GM12801 (cell line): Measurements from ENCODE around the gene TIGD2.

Experiments
- TF ChIP-seq, protein P1 (sequence below): IDR thresholded peaks from one replicate; pipeline ENCODE4 v1.5.1; 2011; ENCODE audit warnings: control low read depth; ENCODE audit not compliant: insufficient read length; ENCODE audit errors: extremely low read depth

The TIGD2 gene

DNA sequence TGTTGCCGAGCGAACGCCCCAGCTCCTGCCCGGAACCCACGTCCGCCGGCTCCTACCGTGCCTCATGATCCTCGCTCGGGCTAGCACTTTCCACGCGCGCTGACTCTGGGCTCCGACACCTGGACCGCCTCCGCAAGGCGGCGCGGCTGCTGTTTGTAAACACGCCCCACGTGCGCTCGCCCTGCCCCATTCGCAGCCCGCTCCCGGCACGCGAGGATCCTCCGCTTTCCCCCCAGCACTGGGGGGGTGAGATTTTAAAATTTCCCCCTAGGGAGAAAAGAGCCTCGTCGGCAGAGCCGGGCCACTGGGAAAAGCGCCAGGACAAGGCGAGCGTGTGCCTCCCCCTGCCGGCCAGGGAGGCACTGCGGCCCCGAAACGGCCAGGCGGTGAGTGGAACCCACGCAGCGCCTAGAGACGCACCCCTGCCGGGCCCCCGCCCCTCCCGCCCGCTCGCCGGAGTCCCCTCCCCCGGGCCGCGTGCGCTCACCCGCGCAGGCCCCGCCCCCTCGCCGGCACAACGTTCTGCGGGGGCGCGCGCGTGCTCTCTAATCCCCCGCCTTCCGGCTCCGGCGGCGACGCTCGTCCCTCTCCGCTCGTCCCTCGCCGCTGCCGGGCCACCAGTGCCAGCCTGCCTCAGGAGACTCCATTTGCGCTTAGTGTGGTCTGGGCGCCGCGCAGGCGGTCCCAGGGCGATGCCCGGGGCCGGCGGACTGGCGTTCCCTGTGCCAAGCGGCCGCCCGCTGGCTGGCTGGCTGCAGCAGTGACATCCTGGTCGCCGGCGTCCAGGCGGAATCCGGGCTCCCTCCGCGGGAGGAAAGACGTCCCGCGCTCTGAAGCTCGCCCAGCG lies at the start of gene TIGD2:
Gene TIGD2 (plus strand): TSS at position 548 of the 847 bp plus-strand sequence. CDS start 1,442 bp downstream, outside the sequence.
- TF ChIP-seq, protein P1, sequence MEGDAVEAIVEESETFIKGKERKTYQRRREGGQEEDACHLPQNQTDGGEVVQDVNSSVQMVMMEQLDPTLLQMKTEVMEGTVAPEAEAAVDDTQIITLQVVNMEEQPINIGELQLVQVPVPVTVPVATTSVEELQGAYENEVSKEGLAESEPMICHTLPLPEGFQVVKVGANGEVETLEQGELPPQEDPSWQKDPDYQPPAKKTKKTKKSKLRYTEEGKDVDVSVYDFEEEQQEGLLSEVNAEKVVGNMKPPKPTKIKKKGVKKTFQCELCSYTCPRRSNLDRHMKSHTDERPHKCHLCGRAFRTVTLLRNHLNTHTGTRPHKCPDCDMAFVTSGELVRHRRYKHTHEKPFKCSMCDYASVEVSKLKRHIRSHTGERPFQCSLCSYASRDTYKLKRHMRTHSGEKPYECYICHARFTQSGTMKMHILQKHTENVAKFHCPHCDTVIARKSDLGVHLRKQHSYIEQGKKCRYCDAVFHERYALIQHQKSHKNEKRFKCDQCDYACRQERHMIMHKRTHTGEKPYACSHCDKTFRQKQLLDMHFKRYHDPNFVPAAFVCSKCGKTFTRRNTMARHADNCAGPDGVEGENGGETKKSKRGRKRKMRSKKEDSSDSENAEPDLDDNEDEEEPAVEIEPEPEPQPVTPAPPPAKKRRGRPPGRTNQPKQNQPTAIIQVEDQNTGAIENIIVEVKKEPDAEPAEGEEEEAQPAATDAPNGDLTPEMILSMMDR = no peak

DNA sequence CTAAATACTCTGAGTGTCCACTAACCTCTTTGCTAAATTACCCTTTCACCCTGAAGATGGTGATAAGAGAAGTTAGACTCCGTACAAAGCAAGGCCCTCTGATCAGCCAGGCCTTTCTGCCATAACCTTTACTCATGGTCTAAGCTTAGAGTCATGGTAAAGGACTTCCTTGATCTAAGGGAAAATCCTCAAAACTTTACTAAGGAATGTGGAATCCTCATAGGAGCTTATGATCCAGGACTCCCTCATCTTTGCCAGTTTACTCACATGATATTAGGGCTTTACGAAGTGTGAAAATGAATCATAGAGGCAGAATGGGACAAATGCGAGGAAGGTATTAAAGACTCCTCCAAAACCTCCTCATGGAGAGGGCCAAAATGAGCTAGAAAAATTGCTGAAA lies 46.5 kb upstream of the TIGD2 start:
- TF ChIP-seq, protein P1 = no peak

DNA sequence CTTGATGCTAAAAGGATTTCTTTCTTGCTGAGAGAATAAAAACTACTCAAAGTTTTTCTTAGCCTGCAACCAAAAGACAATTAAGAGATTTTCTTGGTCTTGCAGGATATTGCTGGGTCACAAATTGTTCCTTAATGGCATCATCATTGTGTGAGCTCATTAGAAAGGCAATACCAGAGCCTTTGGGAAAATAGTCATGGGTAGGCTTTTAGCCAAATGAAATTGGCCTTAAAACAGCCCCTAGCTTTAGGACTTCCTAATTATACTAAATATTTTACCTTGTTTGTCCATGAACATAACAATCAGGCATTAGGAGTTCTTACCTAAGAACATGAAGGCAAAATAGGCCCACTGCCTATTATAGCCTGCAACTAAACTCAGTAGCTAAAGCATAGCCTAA lies 43.9 kb upstream of the TIGD2 start:
- TF ChIP-seq, protein P1 = no peak

DNA sequence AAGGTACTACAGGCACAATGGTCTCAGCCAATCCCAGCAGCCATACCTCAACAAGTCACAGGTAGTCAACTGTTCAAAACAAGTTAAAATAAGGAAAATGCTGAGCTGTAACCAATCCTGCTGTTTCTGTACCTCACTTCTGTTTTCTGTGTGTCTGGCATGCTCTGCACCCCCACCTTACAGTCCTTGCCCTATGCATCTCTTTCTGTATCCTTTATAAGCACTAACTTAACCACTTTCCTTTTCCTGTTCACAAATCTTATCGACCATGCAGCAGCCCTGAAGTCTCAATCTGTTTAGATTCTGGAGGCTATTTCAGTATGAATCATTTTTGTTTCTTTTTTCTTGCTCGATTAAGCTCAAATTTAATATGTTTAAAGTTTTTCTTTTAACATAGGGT lies 41.9 kb upstream of the TIGD2 start:
- TF ChIP-seq, protein P1 = no peak

DNA sequence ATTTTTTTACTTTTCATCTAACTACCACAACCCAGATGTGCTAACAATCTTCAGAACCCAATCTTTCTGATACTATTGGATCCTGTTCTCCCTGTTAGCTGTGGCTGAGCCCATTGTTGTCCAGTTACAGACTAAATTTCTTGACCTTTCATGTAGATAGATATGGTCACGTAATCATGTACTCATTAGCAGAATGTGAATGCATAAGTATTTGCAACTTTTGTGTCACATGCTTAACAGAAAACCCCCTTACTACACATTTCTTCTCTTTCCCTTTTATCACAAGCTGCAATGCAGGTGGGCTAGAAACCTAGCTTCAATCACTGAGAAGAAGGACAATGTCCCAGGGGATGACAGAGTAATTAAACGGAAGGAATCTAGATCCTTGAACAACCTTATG lies 41.3 kb upstream of the TIGD2 start:
- TF ChIP-seq, protein P1 = no peak

DNA sequence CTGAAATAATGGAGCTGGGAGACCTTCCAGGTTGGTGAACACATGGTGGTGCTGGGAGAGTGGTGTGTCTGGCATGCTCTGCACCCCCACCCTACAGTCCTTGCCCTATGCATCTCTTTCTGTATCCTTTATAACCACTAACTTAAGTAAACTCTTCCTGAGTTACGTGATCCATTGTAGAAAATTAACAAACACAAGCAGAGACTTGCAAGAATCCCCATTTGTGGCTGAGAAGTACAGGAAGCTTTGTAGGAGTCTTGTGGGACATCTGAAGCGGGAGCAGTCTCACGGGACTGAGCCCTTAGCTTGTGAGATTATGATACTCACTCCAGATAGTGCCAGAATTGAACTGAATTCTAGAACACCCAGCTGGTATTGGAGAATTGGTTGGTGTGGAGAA lies 40.0 kb upstream of the TIGD2 start:
- TF ChIP-seq, protein P1 = no peak

DNA sequence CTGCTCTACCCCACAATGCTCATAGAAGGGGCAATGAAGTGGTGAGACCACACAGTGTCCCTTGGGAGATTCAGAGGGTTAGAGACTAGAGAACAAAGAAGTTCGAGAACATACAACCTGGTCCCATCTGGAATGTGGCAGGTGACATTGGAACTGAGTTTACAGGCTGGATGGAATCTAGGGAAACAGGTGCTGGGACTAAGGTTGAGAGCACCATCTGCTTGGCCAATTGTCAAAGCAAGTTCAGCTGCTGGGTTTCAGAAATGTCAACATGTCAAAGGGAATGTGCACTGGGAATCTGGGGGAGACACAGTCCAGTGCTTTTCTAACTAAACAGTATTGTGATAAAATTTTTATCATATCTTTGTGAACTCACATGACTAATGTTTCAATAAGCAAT lies 38.4 kb upstream of the TIGD2 start:
- TF ChIP-seq, protein P1 = no peak
